GM18868 (cell line): Measurements from ENCODE around the gene HDGFL3.
"Not testable (repeated sequence)": the region's sequence is repeated elsewhere in the genome, so short reads cannot be mapped to it uniquely, and the experiment has no call there.

Experiments used
- ATAC-seq: cut with Tn5 transposase; IDR thresholded peaks from one replicate; pipeline ENCODE4 v1.9.1; 2021; ENCODE audit warnings: mild to moderate bottlenecking, moderate library complexity; ENCODE audit not compliant: unreplicated experiment

Gene HDGFL3

GRCh38 chr15:83207660-83208366, at the start of gene HDGFL3:
Gene HDGFL3, minus strand, starts transcription at chr15:83207823. Its CDS starts 409 bp downstream, at chr15:83207414.
- ATAC-seq: peak; percentile 44

- ATAC-seq: no peak
Observed at GRCh38 chr15:83250781-83251180, 43.2 kb upstream of the HDGFL3 start.

- ATAC-seq: no peak
Observed at GRCh38 chr15:83249030-83249343, 41.4 kb upstream of the HDGFL3 start.

GRCh38 chr15:83248151-83249029, 40.8 kb upstream of the HDGFL3 start:
- ATAC-seq: no peak

- no peak for ATAC-seq
Observed at GRCh38 chr15:83243634-83244033, 36.0 kb upstream of the HDGFL3 start.

- no peak for ATAC-seq
Observed at GRCh38 chr15:83230242-83230641, 22.6 kb upstream of the HDGFL3 start.

GRCh38 chr15:83225449-83225848, 17.8 kb upstream of the HDGFL3 start:
- ATAC-seq: no peak

GRCh38 chr15:83221781-83222180, 14.2 kb upstream of the HDGFL3 start:
- not testable (repeated sequence) for ATAC-seq

GRCh38 chr15:83219026-83219425, 11.4 kb upstream of the HDGFL3 start:
- no peak for ATAC-seq

GRCh38 chr15:83215306-83215705, 7.7 kb upstream of the HDGFL3 start:
- ATAC-seq: no peak

- no peak for ATAC-seq
Observed at GRCh38 chr15:83210619-83211018, 3.0 kb upstream of the HDGFL3 start.

GRCh38 chr15:83209333-83209732, 1.7 kb upstream of the HDGFL3 start:
- no peak for ATAC-seq

- ATAC-seq: no peak
Observed at GRCh38 chr15:83208367-83208661, 691 bp upstream of the HDGFL3 start.

GRCh38 chr15:83207009-83207659, 489 bp downstream of the HDGFL3 start:
- peak; percentile 23 for ATAC-seq

GRCh38 chr15:83206526-83207008, 1.1 kb downstream of the HDGFL3 start:
- ATAC-seq: no peak

- ATAC-seq: no peak
Observed at GRCh38 chr15:83205725-83206324, 1.8 kb downstream of the HDGFL3 start.

- no peak for ATAC-seq
Observed at GRCh38 chr15:83204697-83205096, 2.9 kb downstream of the HDGFL3 start.

- no peak for ATAC-seq
Observed at GRCh38 chr15:83203543-83203942, 4.1 kb downstream of the HDGFL3 start.

- ATAC-seq: no peak
Observed at GRCh38 chr15:83200589-83200988, 7.0 kb downstream of the HDGFL3 start.

GRCh38 chr15:83200162-83200561, 7.5 kb downstream of the HDGFL3 start:
- ATAC-seq: no peak

- peak; percentile 86 for ATAC-seq
Observed at GRCh38 chr15:83199288-83199687, 8.3 kb downstream of the HDGFL3 start.
